ENCODE data around the gene IL2RG.

Gene IL2RG

GRCh38 chrX:71106427-71106826 is 5.0 kb downstream of the IL2RG start, which contains the start of gene CXorf65:
Gene CXorf65, minus strand, starts transcription at chrX:71106740. Its CDS starts 184 bp downstream, at chrX:71106556.
- peak within 1 kb of the TSS; percentile 84 for H3K4me3 ChIP-seq (ENCODE audit: low read depth, low read length)
- peak; percentile 92 for DNase-seq (ENCODE audit: low read depth)
- no peak for TF ChIP-seq POLR2A (IDR thresholded peaks at IDR 0.05; ENCODE audit: extremely low read depth, insufficient read length)
- no peak for TF ChIP-seq CTCF (IDR thresholded peaks at IDR 0.05; ENCODE audit: low read depth, low read length)
- TF ChIP-seq MAX (IDR thresholded peaks at IDR 0.05; ENCODE audit: low read depth, low read length): no peak
- TF ChIP-seq MYC (IDR thresholded peaks at IDR 0.05; ENCODE audit: low read depth, low read length): no peak

GRCh38 chrX:71105628-71106027 is 5.7 kb downstream of the IL2RG start:
- TF ChIP-seq POLR2A (IDR thresholded peaks at IDR 0.05; ENCODE audit: extremely low read depth, insufficient read length): no peak
- no peak for TF ChIP-seq MAX (IDR thresholded peaks at IDR 0.05; ENCODE audit: low read depth, low read length)
- no peak for TF ChIP-seq MYC (IDR thresholded peaks at IDR 0.05; ENCODE audit: low read depth, low read length)
- TF ChIP-seq CTCF (IDR thresholded peaks at IDR 0.05; ENCODE audit: low read depth, low read length): no peak
- DNase-seq (ENCODE audit: low read depth): no peak
- no peak overlapping the region for H3K4me3 ChIP-seq (ENCODE audit: low read depth, low read length)

- DNase-seq (ENCODE audit: low read depth): peak; percentile 95
These were observed 8.0 kb downstream of the IL2RG start for GRCh38 chrX:71103110-71103983.

GRCh38 chrX:71102292-71102691 is 9.1 kb downstream of the IL2RG start:
- no peak for TF ChIP-seq CTCF (IDR thresholded peaks at IDR 0.05; ENCODE audit: low read depth, low read length)
- TF ChIP-seq POLR2A (IDR thresholded peaks at IDR 0.05; ENCODE audit: extremely low read depth, insufficient read length): no peak
- TF ChIP-seq MAX (IDR thresholded peaks at IDR 0.05; ENCODE audit: low read depth, low read length): no peak
- TF ChIP-seq MYC (IDR thresholded peaks at IDR 0.05; ENCODE audit: low read depth, low read length): no peak
- no peak overlapping the region for H3K4me3 ChIP-seq (ENCODE audit: low read depth, low read length)
- DNase-seq (ENCODE audit: low read depth): no peak

More at GRCh38 chrX:71103110-71103983, 8.0 kb downstream of the IL2RG start:
- H3K4me3 ChIP-seq (ENCODE audit: low read depth, low read length): peak overlapping the region; percentile 80
- TF ChIP-seq MYC (IDR thresholded peaks at IDR 0.05; ENCODE audit: low read depth, low read length) (peak; percentile 68), CTCF (IDR thresholded peaks at IDR 0.05; ENCODE audit: low read depth, low read length) (no peak), POLR2A (IDR thresholded peaks at IDR 0.05; ENCODE audit: extremely low read depth, insufficient read length) (peak; percentile 36), MAX (IDR thresholded peaks at IDR 0.05; ENCODE audit: low read depth, low read length) (peak; percentile 81)

- H3K4me3 ChIP-seq (ENCODE audit: low read depth, low read length): no peak overlapping the region
- DNase-seq (ENCODE audit: low read depth): no peak
- TF ChIP-seq CTCF (IDR thresholded peaks at IDR 0.05; ENCODE audit: low read depth, low read length) (no peak), MYC (IDR thresholded peaks at IDR 0.05; ENCODE audit: low read depth, low read length) (no peak), MAX (IDR thresholded peaks at IDR 0.05; ENCODE audit: low read depth, low read length) (no peak), POLR2A (IDR thresholded peaks at IDR 0.05; ENCODE audit: extremely low read depth, insufficient read length) (no peak)
These were observed 10.5 kb downstream of the IL2RG start for GRCh38 chrX:71100581-71101505.

Measured in NB4 (cell line).